Adrenal gland (tissue), 12 donors: ENCODE measurements around the gene CCDC197. TPM values are rescaled to one million over a fixed set of nuclear protein-coding genes. Genes with fewer than 3 reads are reported as not detected.

Experiments used
- DNase-seq, 7 donors: peaks; one replicate each; pipeline ENCODE4 v3.0.0-alpha.2; 2019 to 2020
- H3K27ac ChIP-seq, 5 donors: fragments of 200-600 bp; sonication (generic) in 4 of 5; 1 replicate in 3 of 5; 2 replicates in 2 of 5; pipeline versions ENCODE4 v1.5.1 to v1.8.0; 2016 to 2020; ENCODE audit warnings: mild to moderate bottlenecking in 1 of 5
- H3K27me3 ChIP-seq: fragments of 200-600 bp; 2 replicates; pipeline ENCODE4 v1.8.0; 2021
- H3K36me3 ChIP-seq, 2 donors: fragments of 200-600 bp; replicated peaks in 1 of 2; 1 replicate in 1 of 2; 2 replicates in 1 of 2; pipeline versions ENCODE4 v1.5.1 to v1.8.0; 2018 to 2022
- H3K4me1 ChIP-seq, 2 donors: fragments of 200-600 bp; replicated peaks in 1 of 2; 1 replicate in 1 of 2; 2 replicates in 1 of 2; pipeline versions ENCODE4 v1.5.1 to v1.8.0; 2018 to 2021
- H3K4me3 ChIP-seq, 4 donors: fragments of 200-600 bp; sonication (generic) in 3 of 4; one replicate each; pipeline ENCODE4 v1.5.1; 2016 to 2018
- H3K9me3 ChIP-seq, 3 donors: fragments of 200-600 bp; sonication (generic) in 1 of 3; replicated peaks in 1 of 3; 1 replicate in 2 of 3; 2 replicates in 1 of 3; pipeline versions ENCODE4 v1.5.1 to v1.8.0; 2016 to 2021
- CTCF ChIP-seq, 6 experiments: fragments of 450-650 bp in 4 of 6; fragments of 200-600 bp in 2 of 6; sonication (generic) in 1 of 6; IDR thresholded peaks; 1 replicate in 5 of 6; 2 replicates in 1 of 6; pipeline versions ENCODE4 v1.5.1 to v1.8.0; 2016 to 2021; ENCODE audit warnings: antibody characterized with exemption in 6 of 6, mild to moderate bottlenecking in 2 of 6, moderate library complexity in 1 of 6
- POLR2A ChIP-seq, 2 donors: fragments of 450-650 bp; IDR thresholded peaks; one replicate each; pipeline ENCODE4 v1.6.1; 2017; ENCODE audit warnings: antibody characterized with exemption in 2 of 2, mild to moderate bottlenecking in 2 of 2, moderate library complexity in 1 of 2
- WGBS, 4 donors: extraction: QIAGEN DNeasy Blood & Tissue Kit in 2 of 4; methylation state at CpG; one replicate each; pipeline versions ENCODE4 v1.1.5 to v1.1.7; 2013 to 2017; 5-methylcytosine and 5-hydroxymethylcytosine counted together
- intact Hi-C, 2 donors: fragments of 100-400 bp; cut with DNase I; formaldehyde crosslinking; loops; one replicate each; pipeline versions ENCODE4 v1.14.1 to v1.15.0; 2022 to 2023
- polyA plus RNA-seq, 3 donors: library from polyadenylated mRNA; stranded (reverse); fragments of 200-250 nt in 2 of 3; fragments of 350-450 nt in 1 of 3; fragmentation: Illumina TruSeq in 1 of 3; extraction: RNeasy Lipid Tissue Mini Kit (QIAGEN cat#74804) in 1 of 3; gene quantifications; one replicate each; pipeline ENCODE4 v1.2.3, GENCODE V29; 2013 to 2014
- total RNA-seq, 9 donors: library from RNA; depleted of rRNA in 4 of 9; stranded (reverse); fragments of >200 nt in 4 of 9; fragments of 120-200 nt in 1 of 9; fragmentation: NEBNext Ultra II Directional in 1 of 9; extraction: Animal tissue kit (Norgen Biotek cat#: 25700) in 1 of 9; gene quantifications; one replicate each; pipeline versions ENCODE4 v1.1.0 to v1.2.4, GENCODE V29; 2013 to 2023
- donor health status: healthy with polysubstance abuse.
- donor health status: Bipolar disorder and iron deficiency.
- donor health status: DM: yes; HTN: yes; CAD: no.
- donor health status: DM: no; HTN: no; CAD: no.
- donor health status: DM: no; HTN: no; CAD: no.
- donor health status: DM: yes; HTN: yes; CAD: no.

Gene CCDC197
- total and polyA plus RNA-seq, 12 donors: not detected

GRCh38 chr14:94001016-94001415 lies 3.9 kb downstream of the CCDC197 start:
- no peak for DNase-seq
- Histone ChIP-seq H3K27me3 (peaks cover 7% of the 10 kb centered on the region), H3K36me3 (no peaks in the 10 kb centered on the region), H3K27ac (no peak overlapping the region), H3K9me3 (no peaks in the 10 kb centered on the region), H3K4me3 (no peak overlapping the region), H3K4me1 (no peaks in the 10 kb centered on the region)
- intact Hi-C loops: loop anchor here in 1 of 2 donors (5.0 kb wide), 1 partner anchor 59 kb away; no protein-coding TSS in a partner anchor
- TF ChIP-seq CTCF (IDR thresholded peaks at IDR 0.05) (no peak), POLR2A (IDR thresholded peaks at IDR 0.05) (no peak)
- 62 to 83% (median 69%) methylated on average over 6 to 13 of the region's 13 CpGs; no CpG with 5 or more reads in 1 of the 4 donors for WGBS, 4 donors

DNA sequence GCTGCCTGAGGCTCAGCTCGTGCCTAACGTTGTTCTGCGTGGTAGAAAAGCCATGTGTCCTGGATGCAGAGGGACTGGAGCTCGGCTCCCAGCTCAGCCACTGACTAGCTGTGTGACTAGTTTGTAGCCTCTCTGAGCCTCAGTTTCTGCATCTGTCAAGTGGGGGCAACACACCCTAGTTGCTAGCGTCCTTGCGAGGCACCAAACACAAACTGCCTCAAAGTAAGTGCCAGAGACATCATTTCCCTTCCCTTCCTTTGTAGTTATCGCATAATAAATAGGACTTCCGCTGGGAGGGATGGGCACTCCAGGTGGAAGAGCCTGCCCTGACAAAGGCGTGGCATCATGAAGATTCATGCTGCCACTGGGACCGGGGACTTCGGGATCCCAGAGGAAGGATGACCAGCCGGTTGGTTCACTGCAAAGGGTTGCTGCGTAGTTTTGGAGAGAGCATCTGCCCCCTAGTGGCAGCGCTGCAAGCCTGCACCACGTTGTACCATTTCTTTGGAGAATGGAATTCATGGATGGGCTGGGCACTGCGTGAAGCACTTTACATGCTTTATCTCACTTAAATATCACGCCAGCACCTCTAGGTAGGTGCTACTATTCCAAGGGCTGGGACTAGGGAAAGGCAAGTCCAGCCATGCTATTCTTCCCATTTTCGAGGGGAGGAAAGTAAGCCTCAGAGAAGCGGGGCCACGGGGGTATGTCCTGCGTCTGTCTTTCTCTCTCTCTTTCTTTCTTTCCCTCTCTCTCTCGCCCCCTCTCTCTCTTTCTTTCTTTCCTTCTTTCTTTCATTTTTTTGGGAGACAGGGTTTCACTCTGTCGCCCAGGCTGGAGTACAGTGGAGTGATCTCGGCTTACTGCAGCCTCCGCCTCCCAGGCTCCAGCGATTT lies 4.6 kb downstream of the CCDC197 start:
- Histone ChIP-seq H3K27ac (no peak overlapping the region), H3K9me3 (no peaks in the 10 kb centered on the region), H3K4me3 (no peak overlapping the region), H3K36me3 (no peaks in the 10 kb centered on the region), H3K4me1 (no peaks in the 10 kb centered on the region), H3K27me3 (peaks cover 7% of the 10 kb centered on the region)
- peak; percentile 65 to 84 (median 69) for DNase-seq
- TF ChIP-seq POLR2A (IDR thresholded peaks at IDR 0.05) (no peak), CTCF (IDR thresholded peaks at IDR 0.05) (peak; percentile 94 to 99 (median 96))
- intact Hi-C loops: loop anchor here in 1 of 2 donors (5.0 kb wide), 1 partner anchor 59 kb away; no protein-coding TSS in a partner anchor
- 39 to 59% (median 46%) methylated on average over 21 to 26 of the region's 26 CpGs for WGBS, 4 donors

- no peaks in the 10 kb centered on the region for H3K36me3 ChIP-seq
- no peak overlapping the region for H3K27ac ChIP-seq
- DNase-seq: no peak
- 63 to 95% (median 72%) methylated on average over 4 of the region's 4 CpGs for WGBS, 4 donors
- H3K4me1 ChIP-seq: no peaks in the 10 kb centered on the region
- H3K27me3 ChIP-seq: peaks cover 7% of the 10 kb centered on the region
- intact Hi-C loops: loop anchor here in 1 of 2 donors (5.0 kb wide), 1 partner anchor 61 kb away; no protein-coding TSS in a partner anchor
- H3K9me3 ChIP-seq: no peaks in the 10 kb centered on the region
- no peak for TF ChIP-seq CTCF (IDR thresholded peaks at IDR 0.05)
- no peak for TF ChIP-seq POLR2A (IDR thresholded peaks at IDR 0.05)
- H3K4me3 ChIP-seq: no peak overlapping the region
Measured at GRCh38 chr14:94003397-94003796, 6.3 kb downstream of the CCDC197 start.

GRCh38 chr14:94004015-94004414 lies 6.9 kb downstream of the CCDC197 start:
- no peaks in the 10 kb centered on the region for H3K36me3 ChIP-seq
- no peaks in the 10 kb centered on the region for H3K9me3 ChIP-seq
- peaks cover 7% of the 10 kb centered on the region for H3K27me3 ChIP-seq
- intact Hi-C loops: loop anchor here in 1 of 2 donors (5.0 kb wide), 1 partner anchor 62 kb away; no protein-coding TSS in a partner anchor
- TF ChIP-seq CTCF (IDR thresholded peaks at IDR 0.05) (no peak), POLR2A (IDR thresholded peaks at IDR 0.05) (no peak)
- WGBS, 4 donors: 42 to 77% (median 62%) methylated on average over 2 to 8 of the region's 8 CpGs
- no peak for DNase-seq
- H3K4me1 ChIP-seq: no peaks in the 10 kb centered on the region
- H3K4me3 ChIP-seq: no peak overlapping the region
- H3K27ac ChIP-seq: no peak overlapping the region
